GM12878 (cell line): ENCODE results near the gene CREB3L1.

ENCODE experiments used
- EP300 ChIP-seq, 2 experiments: fragments of 150-350 bp in 1 of 2; IDR thresholded peaks; 2 replicates each; pipeline ENCODE4 v1.6.1; 2011 to 2012; ENCODE audit warnings: low read depth in 2 of 2, low read length in 2 of 2, borderline replicate concordance in 1 of 2, improper control_type of control experiment in 1 of 2, inconsistent platforms in 1 of 2; ENCODE audit not compliant: control insufficient read depth in 1 of 2
- GABPA ChIP-seq: IDR thresholded peaks from 2 replicates; pipeline ENCODE4 v1.6.1; 2014; ENCODE audit warnings: antibody characterized with exemption, low read depth, mild to moderate bottlenecking, inconsistent platforms
- HDAC2 ChIP-seq: fragments of 200-600 bp; sonication (generic); IDR thresholded peaks from 2 replicates; pipeline ENCODE4 v1.6.1; 2017
- JUNB ChIP-seq: IDR thresholded peaks from 2 replicates; pipeline ENCODE4 v1.6.1; 2016; ENCODE audit warnings: antibody characterized with exemption, mild to moderate bottlenecking
- SP1 ChIP-seq: IDR thresholded peaks from one replicate; pipeline ENCODE4 v1.6.1; 2011; ENCODE audit warnings: low read depth, low read length
- TARDBP ChIP-seq: IDR thresholded peaks from 2 replicates; pipeline ENCODE4 v1.6.1; 2016; ENCODE audit warnings: borderline replicate concordance
- ZNF622 ChIP-seq: fragments of 450-650 bp; IDR thresholded peaks from 2 replicates; pipeline ENCODE4 v1.6.1; 2017; ENCODE audit warnings: mild to moderate bottlenecking, inconsistent platforms
- TF ChIP-seq, protein P1 (sequence below): IDR thresholded peaks from 2 replicates; pipeline ENCODE4 v1.6.1; 2012; ENCODE audit warnings: low read depth, low read length, improper control_type of control experiment
- TF ChIP-seq, protein P2 (sequence below), 3 experiments: IDR thresholded peaks in 2 of 3; conservative IDR thresholded peaks in 1 of 3; 2 replicates each; pipeline ENCODE4 v1.5.1; 2011; ENCODE audit warnings: low read depth in 3 of 3, low read length in 3 of 3, mild to moderate bottlenecking in 3 of 3, control low read depth in 2 of 3, moderate library complexity in 2 of 3, inconsistent platforms in 1 of 3, mixed read lengths in 1 of 3; ENCODE audit not compliant: control insufficient read depth in 2 of 3, insufficient read depth in 1 of 3; ENCODE audit errors: extremely low read depth in 1 of 3

DNA sequence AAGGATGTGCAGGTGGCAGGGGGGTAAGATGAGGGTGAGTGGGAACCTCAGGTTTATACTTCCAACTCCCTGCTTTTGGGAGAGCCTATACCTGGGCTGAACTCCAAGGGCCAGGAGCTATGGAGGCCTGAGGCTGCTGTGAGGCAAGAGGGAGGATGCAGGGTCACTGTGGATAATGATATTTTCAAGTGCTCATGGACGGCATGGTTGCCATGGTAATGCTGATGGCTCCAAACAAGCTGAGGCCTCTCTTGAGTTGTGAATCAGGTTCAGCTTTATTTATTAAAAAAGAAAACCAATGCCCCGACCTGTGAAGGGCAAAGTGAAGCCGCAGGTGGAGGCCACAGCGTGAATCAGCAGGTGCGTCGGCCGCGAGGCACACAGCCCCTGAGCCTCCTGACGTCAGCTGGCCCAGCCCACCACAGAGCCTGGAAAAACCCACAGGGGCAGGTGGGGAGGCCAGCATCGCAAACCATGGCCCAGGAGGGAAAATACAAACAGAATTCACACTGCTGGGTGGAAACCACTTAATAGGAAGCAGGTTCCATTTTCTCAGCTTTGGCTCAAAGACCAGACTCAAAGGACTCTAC, 17.4 kb upstream of the CREB3L1 start:
- TF ChIP-seq, protein P1, sequence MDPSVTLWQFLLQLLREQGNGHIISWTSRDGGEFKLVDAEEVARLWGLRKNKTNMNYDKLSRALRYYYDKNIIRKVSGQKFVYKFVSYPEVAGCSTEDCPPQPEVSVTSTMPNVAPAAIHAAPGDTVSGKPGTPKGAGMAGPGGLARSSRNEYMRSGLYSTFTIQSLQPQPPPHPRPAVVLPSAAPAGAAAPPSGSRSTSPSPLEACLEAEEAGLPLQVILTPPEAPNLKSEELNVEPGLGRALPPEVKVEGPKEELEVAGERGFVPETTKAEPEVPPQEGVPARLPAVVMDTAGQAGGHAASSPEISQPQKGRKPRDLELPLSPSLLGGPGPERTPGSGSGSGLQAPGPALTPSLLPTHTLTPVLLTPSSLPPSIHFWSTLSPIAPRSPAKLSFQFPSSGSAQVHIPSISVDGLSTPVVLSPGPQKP = no peak
- TF ChIP-seq JUNB = no peak
- no peak for TF ChIP-seq ZNF622
- TF ChIP-seq GABPA = no peak
- TF ChIP-seq, protein P2, sequence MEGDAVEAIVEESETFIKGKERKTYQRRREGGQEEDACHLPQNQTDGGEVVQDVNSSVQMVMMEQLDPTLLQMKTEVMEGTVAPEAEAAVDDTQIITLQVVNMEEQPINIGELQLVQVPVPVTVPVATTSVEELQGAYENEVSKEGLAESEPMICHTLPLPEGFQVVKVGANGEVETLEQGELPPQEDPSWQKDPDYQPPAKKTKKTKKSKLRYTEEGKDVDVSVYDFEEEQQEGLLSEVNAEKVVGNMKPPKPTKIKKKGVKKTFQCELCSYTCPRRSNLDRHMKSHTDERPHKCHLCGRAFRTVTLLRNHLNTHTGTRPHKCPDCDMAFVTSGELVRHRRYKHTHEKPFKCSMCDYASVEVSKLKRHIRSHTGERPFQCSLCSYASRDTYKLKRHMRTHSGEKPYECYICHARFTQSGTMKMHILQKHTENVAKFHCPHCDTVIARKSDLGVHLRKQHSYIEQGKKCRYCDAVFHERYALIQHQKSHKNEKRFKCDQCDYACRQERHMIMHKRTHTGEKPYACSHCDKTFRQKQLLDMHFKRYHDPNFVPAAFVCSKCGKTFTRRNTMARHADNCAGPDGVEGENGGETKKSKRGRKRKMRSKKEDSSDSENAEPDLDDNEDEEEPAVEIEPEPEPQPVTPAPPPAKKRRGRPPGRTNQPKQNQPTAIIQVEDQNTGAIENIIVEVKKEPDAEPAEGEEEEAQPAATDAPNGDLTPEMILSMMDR (IDR thresholded peaks at IDR 0.05 in 2 of 3, conservative IDR thresholded peaks at IDR 0.05 in 1 of 3; ENCODE audit: control insufficient read depth in 2 of 3, extremely low read depth in 1 of 3, insufficient read depth in 1 of 3, low read depth in 3 of 3, low read length in 3 of 3) = no peak
- TF ChIP-seq HDAC2 = no peak
- no peak for TF ChIP-seq EP300 (IDR thresholded peaks at IDR 0.05; ENCODE audit: borderline replicate concordance in 1 of 2, control insufficient read depth in 1 of 2, low read depth in 2 of 2, low read length in 2 of 2)
- TF ChIP-seq TARDBP = no peak
- TF ChIP-seq SP1 = no peak
